Measurements from ENCODE around the gene PAQR6. TPM values are rescaled to one million over a fixed set of nuclear protein-coding genes. Genes with fewer than 3 reads are reported as not detected.
A peak's percentile ranks its signal among the peaks of the same experiment; 100 is the strongest.

PAQR6 gene
- total and polyA plus RNA-seq, 2 experiments from 2014 or later: 4.5 to 12.0 TPM

DNA sequence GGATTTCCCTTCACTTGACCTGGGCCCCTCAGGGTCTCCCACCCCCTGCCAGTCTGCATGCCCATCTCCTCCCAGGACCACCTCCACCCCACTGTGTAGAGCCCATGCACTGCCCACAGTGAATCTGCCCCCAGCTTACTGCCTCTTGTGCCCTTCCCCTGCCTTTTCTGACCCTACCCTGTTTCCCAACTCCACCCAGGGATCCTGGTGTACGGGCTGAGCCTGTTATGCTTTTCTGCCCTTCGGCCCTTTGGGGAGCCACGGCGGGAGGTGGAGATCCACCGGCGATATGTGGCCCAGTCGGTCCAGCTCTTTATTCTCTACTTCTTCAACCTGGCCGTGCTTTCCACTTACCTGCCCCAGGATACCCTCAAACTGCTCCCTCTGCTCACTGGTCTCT lies 38.2 kb upstream of the PAQR6 start:
- no peak overlapping the region for H2AFZ ChIP-seq
- no peak for DNase-seq (ENCODE audit: low spot score)
- H3K79me2 ChIP-seq: peaks cover 33% of the 10 kb centered on the region

DNA sequence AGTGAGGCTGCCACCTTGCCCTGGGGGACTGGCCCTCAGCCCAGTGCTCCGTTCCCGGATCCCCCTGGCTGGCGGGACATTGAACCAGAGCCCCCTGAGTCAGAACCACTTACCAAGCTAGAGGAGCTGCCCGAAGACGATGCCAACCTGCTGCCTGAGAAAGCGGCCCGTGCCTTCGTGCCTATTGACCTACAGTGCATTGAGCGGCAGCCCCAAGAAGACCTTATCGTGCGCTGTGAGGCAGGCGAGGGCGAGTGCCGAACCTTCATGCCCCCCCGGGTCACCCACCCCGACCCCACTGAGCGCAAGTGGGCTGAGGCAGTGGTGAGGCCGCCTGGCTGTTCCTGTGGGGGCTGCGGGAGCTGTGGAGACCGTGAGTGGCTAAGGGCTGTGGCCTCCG lies 37.6 kb upstream of the PAQR6 start:
- Histone ChIP-seq H3K79me2 (peaks cover 38% of the 10 kb centered on the region), H3K27me3 (no peaks in the 10 kb centered on the region), H3K27ac (no peak overlapping the region), H4K20me1 (ENCODE audit: insufficient read depth, poor library complexity, severe bottlenecking) (peaks cover 9% of the 10 kb centered on the region), H3K9me3 (ENCODE audit: low read depth) (no peaks in the 10 kb centered on the region), H3K4me2 (no peak overlapping the region), H3K4me1 (ENCODE audit: insufficient read depth) (peaks cover 17% of the 10 kb centered on the region), H3K9me2 (replicated peaks; ENCODE audit: insufficient read depth) (no peaks in the 10 kb centered on the region), H3K4me3 (no peak overlapping the region), H3K36me3 (replicated peaks; ENCODE audit: insufficient read depth, low read depth) (no peaks in the 10 kb centered on the region), H2AFZ (no peak overlapping the region)
- DNase-seq (ENCODE audit: low spot score): no peak
- TF ChIP-seq, protein P1, sequence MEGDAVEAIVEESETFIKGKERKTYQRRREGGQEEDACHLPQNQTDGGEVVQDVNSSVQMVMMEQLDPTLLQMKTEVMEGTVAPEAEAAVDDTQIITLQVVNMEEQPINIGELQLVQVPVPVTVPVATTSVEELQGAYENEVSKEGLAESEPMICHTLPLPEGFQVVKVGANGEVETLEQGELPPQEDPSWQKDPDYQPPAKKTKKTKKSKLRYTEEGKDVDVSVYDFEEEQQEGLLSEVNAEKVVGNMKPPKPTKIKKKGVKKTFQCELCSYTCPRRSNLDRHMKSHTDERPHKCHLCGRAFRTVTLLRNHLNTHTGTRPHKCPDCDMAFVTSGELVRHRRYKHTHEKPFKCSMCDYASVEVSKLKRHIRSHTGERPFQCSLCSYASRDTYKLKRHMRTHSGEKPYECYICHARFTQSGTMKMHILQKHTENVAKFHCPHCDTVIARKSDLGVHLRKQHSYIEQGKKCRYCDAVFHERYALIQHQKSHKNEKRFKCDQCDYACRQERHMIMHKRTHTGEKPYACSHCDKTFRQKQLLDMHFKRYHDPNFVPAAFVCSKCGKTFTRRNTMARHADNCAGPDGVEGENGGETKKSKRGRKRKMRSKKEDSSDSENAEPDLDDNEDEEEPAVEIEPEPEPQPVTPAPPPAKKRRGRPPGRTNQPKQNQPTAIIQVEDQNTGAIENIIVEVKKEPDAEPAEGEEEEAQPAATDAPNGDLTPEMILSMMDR (IDR thresholded peaks at IDR 0.05; ENCODE audit: poor library complexity): no peak
- TF ChIP-seq EZH2phosphoT487 (IDR thresholded peaks at IDR 0.05; ENCODE audit: low read depth, severe bottlenecking, unreplicated experiment) (no peak), EZH2 (IDR thresholded peaks at IDR 0.05; ENCODE audit: borderline replicate concordance) (no peak)
- 96% methylated on average over 21 of the region's 21 CpGs for WGBS (ENCODE audit: low lambda C conversion rate, missing lambda C conversion rate)

More for the DNA sequence above, 38.2 kb upstream of the PAQR6 start:
- H3K9me2 ChIP-seq (replicated peaks; ENCODE audit: insufficient read depth): no peaks in the 10 kb centered on the region
- peaks cover 19% of the 10 kb centered on the region for H3K4me1 ChIP-seq (ENCODE audit: insufficient read depth)
- peaks cover 3% of the 10 kb centered on the region for H4K20me1 ChIP-seq (ENCODE audit: insufficient read depth, poor library complexity, severe bottlenecking)
- H3K27ac ChIP-seq: no peak overlapping the region
- H3K27me3 ChIP-seq: no peaks in the 10 kb centered on the region
- no peak overlapping the region for H3K4me3 ChIP-seq
- no peaks in the 10 kb centered on the region for H3K9me3 ChIP-seq (ENCODE audit: low read depth)
- 94% methylated on average over 8 of the region's 8 CpGs for WGBS (ENCODE audit: low lambda C conversion rate, missing lambda C conversion rate)
- no peaks in the 10 kb centered on the region for H3K36me3 ChIP-seq (replicated peaks; ENCODE audit: insufficient read depth, low read depth)
- no peak overlapping the region for H3K4me2 ChIP-seq
- no peak for TF ChIP-seq EZH2phosphoT487 (IDR thresholded peaks at IDR 0.05; ENCODE audit: low read depth, severe bottlenecking, unreplicated experiment)
- TF ChIP-seq, protein P1 (IDR thresholded peaks at IDR 0.05; ENCODE audit: poor library complexity): no peak
- TF ChIP-seq EZH2 (IDR thresholded peaks at IDR 0.05; ENCODE audit: borderline replicate concordance): no peak

DNA sequence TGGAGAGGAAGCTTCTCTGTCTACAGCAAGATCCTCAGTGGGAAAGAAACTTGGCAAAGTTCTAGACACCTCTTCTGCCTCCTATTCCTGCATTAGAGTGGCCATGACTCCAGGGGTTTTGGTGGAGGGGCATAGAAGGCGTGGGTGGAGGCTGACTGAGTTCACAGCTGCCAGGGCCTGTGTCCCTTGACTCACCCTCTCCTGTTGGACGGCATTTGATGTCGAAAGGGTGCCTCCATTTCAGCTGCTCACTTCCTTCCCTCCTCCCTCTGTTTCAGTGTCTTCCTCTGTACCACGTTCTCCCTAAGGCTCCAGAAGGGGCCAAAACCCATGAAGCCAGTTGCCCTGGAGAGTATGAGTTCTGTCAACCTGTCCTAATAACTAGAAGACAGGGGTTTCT lies 36.9 kb upstream of the PAQR6 start:
- no peaks in the 10 kb centered on the region for H3K36me3 ChIP-seq (replicated peaks; ENCODE audit: insufficient read depth, low read depth)
- DNase-seq (ENCODE audit: low spot score): no peak
- no peaks in the 10 kb centered on the region for H3K27me3 ChIP-seq
- no peaks in the 10 kb centered on the region for H3K9me3 ChIP-seq (ENCODE audit: low read depth)
- H3K4me1 ChIP-seq (ENCODE audit: insufficient read depth): peaks cover 17% of the 10 kb centered on the region
- TF ChIP-seq, protein P1 (IDR thresholded peaks at IDR 0.05; ENCODE audit: poor library complexity): no peak
- TF ChIP-seq EZH2phosphoT487 (IDR thresholded peaks at IDR 0.05; ENCODE audit: low read depth, severe bottlenecking, unreplicated experiment) (no peak), EZH2 (IDR thresholded peaks at IDR 0.05; ENCODE audit: borderline replicate concordance) (no peak)
- peaks cover 38% of the 10 kb centered on the region for H3K79me2 ChIP-seq
- peak overlapping the region; percentile 76 for H3K4me2 ChIP-seq
- H3K27ac ChIP-seq: peak overlapping the region; percentile 14
- WGBS (ENCODE audit: low lambda C conversion rate, missing lambda C conversion rate): 82% methylated on average over 4 of the region's 4 CpGs
- no peak overlapping the region for H3K4me3 ChIP-seq
- H4K20me1 ChIP-seq (ENCODE audit: insufficient read depth, poor library complexity, severe bottlenecking): peaks cover 12% of the 10 kb centered on the region
- H3K9me2 ChIP-seq (replicated peaks; ENCODE audit: insufficient read depth): no peaks in the 10 kb centered on the region
- H2AFZ ChIP-seq: no peak overlapping the region

DNA sequence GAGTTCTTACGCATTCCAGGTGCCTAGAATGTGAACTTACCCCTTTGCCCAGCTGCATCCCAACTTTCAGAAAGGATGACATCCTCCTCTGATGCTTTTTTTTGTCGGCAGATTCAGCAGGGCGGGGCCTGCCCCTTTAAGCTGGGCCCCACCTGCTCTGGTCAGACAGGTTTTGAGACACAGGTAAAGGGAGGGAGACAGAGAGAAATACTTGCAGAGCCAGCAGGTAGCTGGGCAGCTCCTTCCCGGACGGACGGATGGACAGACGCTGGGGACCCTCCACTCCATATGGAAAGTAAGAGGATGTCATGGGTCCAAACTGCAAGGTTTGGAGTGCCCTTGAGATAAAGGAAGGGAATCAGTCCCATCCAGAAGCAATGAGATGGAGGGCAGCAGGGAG lies 36.3 kb upstream of the PAQR6 start, which contains the start of gene TMEM79:
TMEM79 (plus strand) TSS at position 214 of the 400 bp plus-strand sequence. CDS start 902 bp downstream, outside the sequence.
- Histone ChIP-seq H4K20me1 (ENCODE audit: insufficient read depth, poor library complexity, severe bottlenecking) (peaks cover 14% of the 10 kb centered on the region), H3K79me2 (peaks cover 43% of the 10 kb centered on the region), H3K9me3 (ENCODE audit: low read depth) (no peaks in the 10 kb centered on the region), H3K9me2 (replicated peaks; ENCODE audit: insufficient read depth) (no peaks in the 10 kb centered on the region), H3K36me3 (replicated peaks; ENCODE audit: insufficient read depth, low read depth) (no peaks in the 10 kb centered on the region), H2AFZ (peak within 1 kb of the TSS; percentile 51), H3K4me3 (peak within 1 kb of the TSS; percentile 48), H3K4me2 (peak within 1 kb of the TSS; percentile 76), H3K4me1 (ENCODE audit: insufficient read depth) (peaks cover 17% of the 10 kb centered on the region), H3K27me3 (no peaks in the 10 kb centered on the region), H3K27ac (peak within 1 kb of the TSS; percentile 74)
- DNase-seq (ENCODE audit: low spot score): peak; percentile 42
- 63% methylated on average over 7 of the region's 7 CpGs for WGBS (ENCODE audit: low lambda C conversion rate, missing lambda C conversion rate)
- no peak for TF ChIP-seq EZH2 (IDR thresholded peaks at IDR 0.05; ENCODE audit: borderline replicate concordance)
- TF ChIP-seq EZH2phosphoT487 (IDR thresholded peaks at IDR 0.05; ENCODE audit: low read depth, severe bottlenecking, unreplicated experiment): no peak
- TF ChIP-seq, protein P1 (IDR thresholded peaks at IDR 0.05; ENCODE audit: poor library complexity): no peak
